Neuronal stem cell (in vitro differentiated cells): ENCODE measurements around the gene TIMP2.
A peak's percentile ranks its signal among the peaks of the same experiment; 100 is the strongest.

Source experiments
- DNase-seq: peaks from one replicate; pipeline ENCODE4 v3.0.0-alpha.2; 2013; ENCODE audit warnings: low spot score
- H2AFZ ChIP-seq: one replicate; pipeline ENCODE4 v1.6.1; 2013; ENCODE audit warnings: mild to moderate bottlenecking, low read length, inconsistent platforms
- H2AK5ac ChIP-seq: 2 replicates; pipeline ENCODE4 v1.6.1; 2013; ENCODE audit warnings: low read depth, mild to moderate bottlenecking, inconsistent platforms, low read length, moderate library complexity, mixed read lengths
- H2BK120ac ChIP-seq: 2 replicates; pipeline ENCODE4 v1.6.1; 2013; ENCODE audit warnings: low read depth, mild to moderate bottlenecking, inconsistent platforms, low read length, moderate library complexity, mixed read lengths
- H2BK12ac ChIP-seq: one replicate; pipeline ENCODE4 v1.6.1; 2013; ENCODE audit warnings: low read length, inconsistent platforms
- H2BK15ac ChIP-seq: 2 replicates; pipeline ENCODE4 v1.6.1; 2013; ENCODE audit warnings: mild to moderate bottlenecking, low read length, inconsistent platforms, mixed read lengths
- H2BK5ac ChIP-seq: one replicate; pipeline ENCODE4 v1.6.1; 2013; ENCODE audit warnings: inconsistent platforms, mild to moderate bottlenecking, low read length, moderate library complexity
- H3K14ac ChIP-seq: one replicate; pipeline ENCODE4 v1.6.1; 2013; ENCODE audit warnings: low read length, inconsistent platforms
- H3K18ac ChIP-seq: 2 replicates; pipeline ENCODE4 v1.6.1; 2013; ENCODE audit warnings: low read length, inconsistent platforms
- H3K23ac ChIP-seq: 2 replicates; pipeline ENCODE4 v1.6.1; 2013; ENCODE audit warnings: low read depth, mild to moderate bottlenecking, mixed read lengths, low read length, inconsistent platforms; ENCODE audit not compliant: poor library complexity
- H3K27ac ChIP-seq: replicated peaks from 3 replicates; pipeline ENCODE4 v1.5.1; 2013; ENCODE audit warnings: low read length, inconsistent platforms
- H3K27me3 ChIP-seq, 3 experiments: 2 replicates each; pipeline ENCODE4 v1.6.1; 2013; ENCODE audit warnings: low read length in 3 of 3, mild to moderate bottlenecking in 2 of 3, inconsistent platforms in 1 of 3, low read depth in 1 of 3, mixed read lengths in 1 of 3, moderate library complexity in 1 of 3; ENCODE audit not compliant: control insufficient read depth in 3 of 3, insufficient read depth in 3 of 3
- H3K36me3 ChIP-seq, 2 donors: replicated peaks in 1 of 2; 2 replicates each; pipeline ENCODE4 v1.6.1; 2013; ENCODE audit warnings: low read length in 2 of 2; ENCODE audit not compliant: control insufficient read depth in 2 of 2, insufficient read depth in 2 of 2
- H3K4ac ChIP-seq: 2 replicates; pipeline ENCODE4 v1.6.1; 2013; ENCODE audit warnings: inconsistent platforms, mild to moderate bottlenecking, low read length, moderate library complexity
- H3K4me1 ChIP-seq, 2 donors: 1 replicate in 1 of 2; 2 replicates in 1 of 2; pipeline ENCODE4 v1.6.1; 2013; ENCODE audit warnings: low read length in 2 of 2, low read depth in 1 of 2; ENCODE audit not compliant: control insufficient read depth in 2 of 2, insufficient read depth in 1 of 2
- H3K4me2 ChIP-seq: one replicate; pipeline ENCODE4 v1.6.1; 2013; ENCODE audit warnings: mild to moderate bottlenecking, low read length, inconsistent platforms; ENCODE audit not compliant: insufficient read depth, poor library complexity, severe bottlenecking
- H3K4me3 ChIP-seq, 2 donors: 2 replicates each; pipeline ENCODE4 v1.5.1; 2013; ENCODE audit warnings: low read length in 2 of 2, mild to moderate bottlenecking in 2 of 2, inconsistent platforms in 1 of 2, moderate library complexity in 1 of 2
- H3K79me1 ChIP-seq: one replicate; pipeline ENCODE4 v1.6.1; 2013; ENCODE audit warnings: low read depth, mild to moderate bottlenecking, inconsistent platforms, low read length, moderate library complexity
- H3K9ac ChIP-seq: one replicate; pipeline ENCODE4 v1.6.1; 2013; ENCODE audit warnings: mild to moderate bottlenecking, low read depth, low read length, inconsistent platforms; ENCODE audit not compliant: poor library complexity
- H3K9me3 ChIP-seq, 2 donors: replicated peaks in 1 of 2; 2 replicates each; pipeline versions ENCODE3 to v1.6.1; 2013; ENCODE audit warnings: low read length in 2 of 2, mild to moderate bottlenecking in 2 of 2, inconsistent platforms in 1 of 2, low read depth in 1 of 2, mixed read lengths in 1 of 2, moderate library complexity in 1 of 2; ENCODE audit not compliant: control insufficient read depth in 2 of 2, insufficient read depth in 1 of 2
- H4K8ac ChIP-seq: one replicate; pipeline ENCODE4 v1.6.1; 2013; ENCODE audit warnings: low read depth, mild to moderate bottlenecking, inconsistent platforms, low read length, moderate library complexity
- H4K91ac ChIP-seq: one replicate; pipeline ENCODE4 v1.6.1; 2013; ENCODE audit warnings: low read length, low read depth, mild to moderate bottlenecking, inconsistent platforms; ENCODE audit not compliant: poor library complexity
- WGBS, 2 donors: extraction: QIAGEN DNeasy Blood & Tissue Kit; methylation state at CpG; one replicate each; pipeline ENCODE4 v1.1.7; 2013; ENCODE audit warnings: missing lambda C conversion rate in 2 of 2, mixed read lengths in 1 of 2; ENCODE audit not compliant: insufficient read length in 2 of 2, insufficient replicate concordance in 1 of 2; ENCODE audit errors: extremely low coverage in 2 of 2; 5-methylcytosine and 5-hydroxymethylcytosine counted together

Gene TIMP2

DNA sequence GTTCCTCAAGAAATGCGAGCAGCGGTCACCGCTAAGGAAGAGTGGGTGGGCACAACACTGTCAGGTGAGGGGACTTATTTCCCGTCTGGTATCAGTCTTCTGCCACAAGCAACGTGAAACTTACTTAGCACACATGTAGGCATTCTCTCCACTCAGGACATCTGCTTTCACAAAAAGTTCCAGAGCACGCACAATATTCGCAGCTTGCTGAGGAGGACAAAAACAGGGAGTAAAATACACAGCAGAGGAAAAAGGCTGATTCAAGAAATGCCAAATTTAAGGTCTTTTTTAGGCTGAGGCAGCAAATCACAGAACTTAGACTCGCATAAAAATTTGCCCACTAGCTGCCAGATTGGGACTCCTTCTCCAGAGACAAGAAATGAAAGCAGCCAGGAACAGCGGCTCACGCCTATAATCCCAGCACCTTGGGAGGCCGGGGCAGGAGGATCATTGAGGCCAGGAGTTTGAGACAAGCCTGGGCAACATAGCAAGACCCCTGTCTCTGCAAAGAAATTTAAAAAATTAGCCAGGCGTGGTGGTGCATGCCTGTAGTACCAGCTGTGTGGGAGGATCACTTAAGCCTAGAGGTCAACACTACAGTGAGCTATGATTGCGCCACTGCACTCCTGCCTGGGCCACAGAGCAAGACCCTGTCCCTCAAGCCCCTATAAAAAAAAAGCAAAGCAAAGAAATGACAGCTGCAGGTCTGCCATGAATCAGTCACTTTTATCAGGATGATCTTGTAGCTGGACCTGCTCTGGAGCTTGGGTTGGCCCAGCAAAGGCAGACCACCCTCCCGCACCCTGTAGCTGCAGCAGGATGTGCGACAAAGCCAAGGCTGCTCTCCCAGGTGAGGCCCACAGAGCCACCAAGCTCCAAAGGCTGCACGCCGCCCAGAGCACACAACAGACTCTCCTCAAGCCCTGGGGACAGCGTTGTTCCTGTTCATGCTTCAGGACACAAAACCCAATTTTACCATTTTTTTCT is 105.1 kb downstream of the TIMP2 start:
- Histone ChIP-seq H3K9me3 (no peaks in the 10 kb centered on the region), H2AK5ac (no peak overlapping the region), H2BK12ac (no peak overlapping the region), H2AFZ (no peak overlapping the region), H3K79me1 (no peaks in the 10 kb centered on the region), H4K8ac (peak overlapping the region; percentile 52), H3K4ac (no peak overlapping the region), H3K4me2 (no peak overlapping the region), H3K27ac (no peak overlapping the region), H3K36me3 (peaks cover 54 to 95% of the 10 kb centered on the region in 2 donors), H2BK120ac (no peak overlapping the region), H2BK15ac (no peak overlapping the region), H3K14ac (no peak overlapping the region), H3K9ac (no peak overlapping the region), H3K4me1 (peaks cover 8 to 9% of the 10 kb centered on the region in 2 donors), H3K18ac (no peak overlapping the region), H3K23ac (no peak overlapping the region), H2BK5ac (no peak overlapping the region), H3K27me3 (no peaks in the 10 kb centered on the region), H4K91ac (no peak overlapping the region), H3K4me3 (no peak overlapping the region)
- no peak for DNase-seq
- no CpG with 5 or more reads among the region's 18 CpGs for whole genome bisulfite sequencing, 2 donors

DNA sequence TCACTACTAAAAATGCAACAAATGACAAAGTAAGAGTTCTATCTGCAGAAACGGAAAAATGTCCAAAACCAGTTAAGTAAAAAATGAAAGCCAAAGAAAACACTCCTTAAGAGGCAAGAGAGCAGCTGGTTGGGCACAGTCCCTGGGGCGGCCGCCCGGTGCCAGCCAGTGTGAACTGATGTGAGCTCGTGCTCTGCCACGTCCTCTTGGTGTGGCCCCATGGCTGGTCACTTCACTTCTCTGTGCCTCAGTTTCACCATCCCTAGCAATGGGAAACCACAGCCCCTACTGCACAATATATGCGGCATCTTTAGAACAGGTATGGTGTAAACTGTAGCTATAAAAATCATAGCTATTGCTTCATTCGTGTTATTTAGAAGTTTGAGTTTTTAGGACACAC is 105.8 kb downstream of the TIMP2 start:
- Histone ChIP-seq H2BK5ac (no peak overlapping the region), H2BK12ac (no peak overlapping the region), H3K79me1 (no peaks in the 10 kb centered on the region), H4K91ac (no peak overlapping the region), H3K4ac (no peak overlapping the region), H3K27ac (no peak overlapping the region), H3K9me3 (no peaks in the 10 kb centered on the region), H3K14ac (no peak overlapping the region), H3K4me2 (no peak overlapping the region), H2AFZ (no peak overlapping the region), H2AK5ac (no peak overlapping the region), H4K8ac (peak overlapping the region; percentile 52), H3K9ac (no peak overlapping the region), H2BK15ac (no peak overlapping the region), H3K4me1 (peaks cover 8 to 9% of the 10 kb centered on the region in 2 donors), H2BK120ac (no peak overlapping the region), H3K18ac (no peak overlapping the region), H3K4me3 (no peak overlapping the region), H3K27me3 (no peaks in the 10 kb centered on the region), H3K36me3 (peaks cover 54 to 94% of the 10 kb centered on the region in 2 donors), H3K23ac (no peak overlapping the region)
- DNase-seq, result no peak
- WGBS, 2 donors, result no CpG with 5 or more reads among the region's 8 CpGs

DNA sequence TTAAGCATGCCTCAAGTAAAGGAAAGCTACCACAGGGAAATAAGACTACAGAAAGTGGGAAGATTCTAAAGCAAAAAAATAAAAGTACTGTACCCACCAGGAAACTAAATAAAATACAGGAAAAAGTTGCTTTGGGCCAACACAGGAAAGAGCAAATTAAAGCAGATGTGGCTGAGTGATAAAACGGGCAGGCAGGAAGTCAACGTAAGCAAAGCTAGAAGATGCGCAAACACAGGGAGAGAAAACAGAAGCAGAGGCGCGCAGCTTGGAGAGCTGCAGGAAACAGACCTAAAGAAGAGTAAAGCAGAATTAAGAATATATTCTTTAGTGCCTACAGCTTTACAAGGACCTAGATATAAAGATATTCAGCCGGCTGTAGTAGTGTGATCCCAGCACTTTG is 106.3 kb downstream of the TIMP2 start:
- Histone ChIP-seq H4K8ac (no peak overlapping the region), H3K36me3 (peaks cover 56 to 94% of the 10 kb centered on the region in 2 donors), H2AFZ (no peak overlapping the region), H3K4me1 (peaks cover 8% of the 10 kb centered on the region in 2 donors), H3K4ac (no peak overlapping the region), H3K4me3 (no peak overlapping the region), H3K9me3 (no peaks in the 10 kb centered on the region), H3K23ac (no peak overlapping the region), H3K4me2 (no peak overlapping the region), H3K18ac (no peak overlapping the region), H4K91ac (no peak overlapping the region), H2BK5ac (no peak overlapping the region), H2BK12ac (no peak overlapping the region), H3K27me3 (no peaks in the 10 kb centered on the region), H2AK5ac (no peak overlapping the region), H3K14ac (no peak overlapping the region), H2BK120ac (no peak overlapping the region), H2BK15ac (no peak overlapping the region), H3K79me1 (peaks cover 3% of the 10 kb centered on the region), H3K27ac (no peak overlapping the region), H3K9ac (no peak overlapping the region)
- WGBS, 2 donors, result no CpG with 5 or more reads among the region's 6 CpGs
- no peak for DNase-seq

DNA sequence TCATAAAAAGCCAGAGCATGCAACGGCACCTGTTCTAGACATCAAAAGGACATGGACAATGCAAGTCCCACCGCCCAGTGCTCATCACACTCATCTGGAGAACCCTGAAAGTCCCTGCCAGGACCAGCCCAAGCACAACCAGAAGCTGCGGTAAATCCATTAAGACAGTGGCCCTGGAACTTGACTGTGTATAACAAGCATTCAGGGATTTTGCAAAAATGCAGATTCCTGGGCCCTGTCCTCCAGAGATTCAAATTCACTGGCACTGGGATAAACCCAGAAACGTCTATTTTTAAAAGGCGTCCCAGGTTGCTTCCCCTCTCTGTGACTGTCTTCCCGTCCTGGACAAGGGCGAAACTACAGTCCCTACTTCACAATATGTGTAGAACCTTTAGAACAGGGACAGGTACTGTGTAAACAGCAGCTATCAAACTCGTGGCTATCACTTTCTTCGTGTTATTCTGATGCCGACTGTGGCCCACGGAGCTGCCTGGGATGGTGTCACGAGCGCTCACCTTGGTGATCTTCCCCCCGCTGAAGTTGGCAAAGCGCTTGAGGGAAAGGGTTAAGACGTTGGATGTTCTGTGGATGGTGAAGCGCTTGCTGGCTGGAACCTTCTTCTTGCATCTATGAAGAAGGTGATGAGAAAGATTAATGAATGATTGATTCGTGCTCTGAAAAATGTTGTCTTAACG is 106.9 kb downstream of the TIMP2 start:
- Histone ChIP-seq H2BK15ac (no peak overlapping the region), H3K9me3 (no peaks in the 10 kb centered on the region), H3K18ac (no peak overlapping the region), H2BK120ac (no peak overlapping the region), H3K14ac (no peak overlapping the region), H2BK5ac (no peak overlapping the region), H3K4ac (no peak overlapping the region), H3K4me3 (no peak overlapping the region), H3K4me1 (peaks cover 2% of the 10 kb centered on the region in 2 donors), H3K27me3 (no peaks in the 10 kb centered on the region), H3K27ac (no peak overlapping the region), H4K8ac (no peak overlapping the region), H4K91ac (no peak overlapping the region), H3K36me3 (peaks cover 55 to 94% of the 10 kb centered on the region in 2 donors), H2AK5ac (no peak overlapping the region), H2BK12ac (no peak overlapping the region), H2AFZ (no peak overlapping the region), H3K9ac (no peak overlapping the region), H3K79me1 (peaks cover 3% of the 10 kb centered on the region), H3K23ac (no peak overlapping the region), H3K4me2 (no peak overlapping the region)
- DNase-seq, result no peak
- no CpG with 5 or more reads among the region's 19 CpGs for WGBS, 2 donors
